NCI-H748 (cell line): ENCODE data around the gene FABP1.

Source experiments
- DNase-seq: peaks from one replicate; lab custom pipeline; 2025; ENCODE audit not compliant: unreplicated experiment; lab: John Stamatoyannopoulos, UW

The FABP1 gene

GRCh38 chr2:88139203-88139702, 11.4 kb upstream of the FABP1 start:
- no peak for DNase-seq

- no peak for DNase-seq
Observed at GRCh38 chr2:88137833-88138232, 10.0 kb upstream of the FABP1 start.

- DNase-seq, result no peak
Observed at GRCh38 chr2:88136817-88137216, 9.0 kb upstream of the FABP1 start.

DNA sequence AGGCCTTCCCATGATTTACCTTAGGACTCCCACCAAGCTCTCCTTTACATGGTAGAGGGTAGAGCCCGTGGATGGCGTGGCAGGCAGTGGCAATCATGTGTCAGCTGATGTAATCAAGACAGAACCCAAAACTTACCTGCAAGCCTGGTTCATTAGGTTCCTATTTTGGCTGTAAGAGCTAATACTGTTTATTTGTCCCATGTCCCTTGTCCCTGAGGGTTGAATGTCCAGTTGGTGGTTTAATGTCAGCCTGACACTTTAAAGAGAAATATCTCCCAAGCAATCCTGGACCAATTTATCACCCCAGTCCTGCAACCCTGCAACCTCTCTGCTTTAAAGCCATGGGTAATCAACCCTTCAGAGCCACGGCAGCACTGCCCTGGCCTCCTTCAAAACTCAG, 6.0 kb upstream of the FABP1 start:
- no peak for DNase-seq

DNA sequence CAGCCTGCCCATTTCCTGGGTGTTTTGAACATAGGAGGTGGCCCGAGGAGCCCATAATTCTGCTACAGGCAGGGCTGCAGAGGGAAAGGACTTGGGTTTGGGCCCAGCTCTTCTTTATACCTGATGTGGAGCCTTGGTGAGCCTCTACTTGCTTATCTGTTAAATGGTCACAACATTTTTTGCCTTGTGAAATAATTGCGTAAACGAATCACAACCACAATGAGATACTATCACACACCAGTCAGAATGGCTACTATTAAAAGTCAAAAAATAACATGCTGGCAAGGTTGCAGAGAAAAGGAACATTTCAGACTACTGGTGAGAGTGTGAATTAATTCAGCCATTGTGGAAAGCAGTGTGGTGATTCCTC, 4.1 kb upstream of the FABP1 start:
- no peak for DNase-seq

DNA sequence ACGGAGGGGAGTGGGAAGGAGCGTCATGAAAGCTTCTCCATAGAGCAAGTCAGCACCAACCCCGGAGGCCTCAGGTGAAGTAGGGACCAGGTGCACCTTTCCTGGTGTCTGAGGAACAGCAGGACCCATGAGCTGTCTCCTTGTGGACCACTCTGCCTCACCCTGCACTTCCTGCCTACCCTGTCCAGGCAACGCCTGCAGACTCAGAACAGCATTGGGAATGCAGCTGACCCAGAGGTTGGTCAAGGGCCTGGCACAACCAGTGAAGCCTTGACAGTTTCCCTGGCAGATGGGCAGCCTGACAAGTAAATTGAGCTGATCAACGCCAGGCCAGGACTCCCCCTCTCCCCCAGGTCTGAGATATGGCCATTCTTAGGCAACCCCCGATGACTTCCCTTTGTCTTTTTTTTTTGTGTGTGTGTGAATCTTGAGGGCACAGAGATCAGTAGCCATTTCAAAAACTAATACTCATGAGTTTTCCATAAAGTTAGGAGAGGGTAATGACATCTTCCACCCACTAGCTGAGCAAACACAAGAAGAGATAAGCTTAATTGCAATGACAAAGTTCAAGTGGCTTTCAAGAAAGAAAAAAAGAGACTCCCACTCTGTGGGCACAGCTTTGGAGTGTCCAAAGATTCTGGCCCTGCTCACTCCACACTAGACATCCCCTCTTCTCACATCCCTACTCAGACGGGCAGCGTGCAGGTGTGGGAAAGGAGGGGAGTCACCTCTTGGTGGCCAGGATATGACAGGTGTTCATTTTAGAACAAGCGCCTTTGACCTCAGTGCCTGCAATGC, 3.5 kb upstream of the FABP1 start:
- no peak for DNase-seq

- no peak for DNase-seq
Observed at GRCh38 chr2:88129313-88129959, 1.6 kb upstream of the FABP1 start.

- no peak for DNase-seq
Observed at GRCh38 chr2:88128654-88129312, 921 bp upstream of the FABP1 start.

- DNase-seq, result no peak
Observed at GRCh38 chr2:88127638-88127887, 299 bp downstream of the FABP1 start.

GRCh38 chr2:88126772-88127637, 857 bp downstream of the FABP1 start:
- DNase-seq, result no peak

- no peak for DNase-seq
Observed at GRCh38 chr2:88125924-88126771, 1.7 kb downstream of the FABP1 start.

- no peak for DNase-seq
Observed at GRCh38 chr2:88125344-88125923, 2.4 kb downstream of the FABP1 start.

- DNase-seq, result no peak
Observed at GRCh38 chr2:88123975-88124917, 3.6 kb downstream of the FABP1 start.

DNA sequence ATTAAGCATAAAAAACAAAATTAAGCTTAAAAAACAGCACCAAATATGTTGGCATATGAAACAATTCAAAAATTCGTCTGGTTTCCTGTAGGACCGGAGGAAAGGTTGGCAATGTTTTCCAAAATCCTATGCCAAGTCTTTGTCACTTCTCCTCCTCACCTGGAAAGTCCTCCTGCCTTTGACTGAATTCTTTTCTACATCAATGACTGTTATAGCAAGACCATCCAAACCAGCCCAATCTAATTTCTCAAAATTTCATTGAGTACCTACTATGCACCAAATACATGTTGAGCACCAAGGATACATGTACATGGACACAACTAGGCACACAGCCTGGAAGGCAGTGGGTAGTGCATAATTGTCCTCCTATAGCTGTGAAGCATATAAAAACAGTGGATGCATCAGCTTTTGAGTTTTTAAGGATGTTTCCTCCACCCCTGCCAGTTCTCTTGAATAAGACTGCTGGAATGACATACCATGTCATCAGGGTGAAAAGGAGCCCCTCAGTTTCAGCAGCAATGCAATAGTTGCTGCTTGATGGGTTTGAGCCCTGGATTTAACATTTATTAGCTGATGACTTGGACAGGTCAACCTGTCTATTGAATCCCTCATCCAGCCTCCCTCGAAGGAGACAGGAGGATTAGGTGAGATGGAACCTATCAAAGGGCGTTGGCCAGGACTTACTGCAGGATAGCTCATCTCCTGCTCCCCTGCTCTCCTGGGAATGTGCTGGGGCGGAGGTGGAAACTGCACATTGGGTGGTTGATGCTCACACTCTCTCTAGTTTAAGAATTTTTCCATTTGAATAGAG, 4.5 kb downstream of the FABP1 start:
- DNase-seq, result no peak

DNA sequence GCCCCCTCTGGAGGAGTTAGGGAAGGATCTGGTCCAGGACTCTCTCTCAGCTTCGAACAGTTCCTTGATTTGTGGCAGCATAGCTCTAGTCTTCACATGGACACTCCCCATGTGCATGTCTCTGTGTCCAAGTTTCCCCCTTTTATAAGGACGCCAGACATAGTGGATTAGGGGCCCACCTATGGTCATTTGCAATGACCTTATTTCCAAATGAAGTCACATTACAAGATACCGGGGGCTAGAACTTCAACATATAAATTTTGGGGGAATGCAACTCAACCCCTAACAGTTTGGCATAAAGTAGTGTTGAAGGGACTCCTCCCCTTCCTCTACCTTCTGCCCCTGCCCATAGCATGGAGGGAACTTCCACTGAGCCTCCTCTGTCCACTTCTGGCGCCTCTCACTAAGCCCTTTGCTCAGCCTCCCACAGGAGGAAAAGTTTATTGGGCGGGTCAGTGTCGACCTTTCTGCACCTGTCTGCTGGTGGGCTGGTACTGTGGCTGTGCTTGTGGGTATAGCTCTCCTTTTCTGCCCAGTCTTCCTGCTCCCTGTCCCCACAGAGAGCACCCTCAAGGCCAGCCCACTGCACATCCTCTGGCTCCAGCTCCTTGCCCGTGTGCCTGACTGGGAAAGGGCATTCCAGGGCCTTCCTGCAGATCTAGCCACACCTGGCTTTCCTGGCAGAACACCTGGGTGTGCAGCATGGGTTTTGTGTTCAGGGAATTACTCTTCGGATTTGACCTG, 5.5 kb downstream of the FABP1 start:
- DNase-seq, result no peak

- DNase-seq, result no peak
Observed at GRCh38 chr2:88121678-88122077, 6.2 kb downstream of the FABP1 start.

DNA sequence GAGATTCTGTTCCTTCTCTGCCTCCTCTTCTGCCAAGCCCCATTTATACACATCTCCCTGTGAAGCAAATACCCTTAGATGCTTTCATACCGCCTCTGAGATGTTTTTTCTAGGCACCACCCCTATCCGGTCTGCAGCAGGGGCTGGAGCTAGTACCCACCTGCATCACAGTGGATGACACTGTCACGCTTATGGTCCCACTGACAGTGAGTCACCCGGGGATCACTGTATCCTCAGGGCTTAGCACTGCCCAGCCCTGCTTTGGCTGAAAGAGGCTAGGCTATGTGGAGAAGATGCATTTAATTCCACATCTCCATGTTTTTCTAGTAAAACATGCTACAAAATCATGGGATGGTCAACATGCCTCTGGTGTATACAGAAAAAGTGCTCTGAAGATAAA, 9.9 kb downstream of the FABP1 start:
- DNase-seq, result no peak
